Epithelial cell of esophagus (primary cell): ENCODE measurements around the gene PHETA1.

ENCODE experiments used
- DNase-seq: peaks from one replicate; pipeline ENCODE4 v3.0.0; 2010; ENCODE audit warnings: low read depth
- H3K4me3 ChIP-seq: 2 replicates; pipeline ENCODE4 v1.5.1; 2011; ENCODE audit warnings: mild to moderate bottlenecking, low read length, control low read depth
- CTCF ChIP-seq: IDR thresholded peaks from 2 replicates; pipeline ENCODE4 v1.5.1; 2011; ENCODE audit warnings: low read depth, mild to moderate bottlenecking, low read length, control low read depth, inconsistent platforms; ENCODE audit not compliant: insufficient read depth; ENCODE audit errors: missing control alignments

Gene PHETA1, protein sequence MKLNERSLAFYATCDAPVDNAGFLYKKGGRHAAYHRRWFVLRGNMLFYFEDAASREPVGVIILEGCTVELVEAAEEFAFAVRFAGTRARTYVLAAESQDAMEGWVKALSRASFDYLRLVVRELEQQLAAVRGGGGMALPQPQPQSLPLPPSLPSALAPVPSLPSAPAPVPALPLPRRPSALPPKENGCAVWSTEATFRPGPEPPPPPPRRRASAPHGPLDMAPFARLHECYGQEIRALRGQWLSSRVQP

GRCh38 chr12:111368788-111369495, at the start of gene PHETA1:
Gene PHETA1 (minus strand): TSS chr12:111369095. CDS start chr12:111363427, 5,668 bp downstream.
- TF ChIP-seq CTCF: no peak
- DNase-seq: peak; percentile 88

DNA sequence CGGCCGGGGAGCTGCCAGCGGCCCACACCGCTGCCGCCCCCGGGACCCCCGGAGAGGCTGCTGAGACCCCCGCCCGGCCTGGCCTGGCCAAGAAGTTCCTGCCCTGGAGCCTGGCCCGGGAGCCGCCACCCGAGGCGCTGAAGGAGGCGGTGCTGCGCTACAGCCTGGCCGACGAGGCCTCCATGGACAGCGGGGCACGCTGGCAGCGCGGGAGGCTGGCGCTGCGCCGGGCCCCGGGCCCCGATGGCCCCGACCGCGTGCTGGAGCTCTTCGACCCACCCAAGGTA, 49.6 kb upstream of the PHETA1 start:
- H3K4me3 ChIP-seq: no peak overlapping the region
- no peak for TF ChIP-seq CTCF
- no peak for DNase-seq

More at GRCh38 chr12:111368788-111369495, at the start of gene PHETA1:
- peak within 1 kb of the TSS; percentile 74 for H3K4me3 ChIP-seq

- no peak for TF ChIP-seq CTCF
Observed at GRCh38 chr12:111417784-111418593, 49.1 kb upstream of the PHETA1 start.

GRCh38 chr12:111417290-111417689, 48.4 kb upstream of the PHETA1 start:
- H3K4me3 ChIP-seq: no peak overlapping the region
- TF ChIP-seq CTCF: no peak
- DNase-seq: no peak

More at GRCh38 chr12:111417784-111418593, 49.1 kb upstream of the PHETA1 start:
- no peak for DNase-seq
- H3K4me3 ChIP-seq: no peak overlapping the region

GRCh38 chr12:111414711-111415252, 45.9 kb upstream of the PHETA1 start:
- H3K4me3 ChIP-seq: no peak overlapping the region
- TF ChIP-seq CTCF: no peak
- DNase-seq: no peak

- DNase-seq: no peak
- H3K4me3 ChIP-seq: no peak overlapping the region
- no peak for TF ChIP-seq CTCF
Observed at GRCh38 chr12:111413442-111414086, 44.7 kb upstream of the PHETA1 start.
